Large intestine (tissue), 3 donors: ENCODE data around the gene BOD1L2. TPM values are rescaled to one million over a fixed set of nuclear protein-coding genes. Genes with fewer than 3 reads are reported as not detected.

Experiments
- DNase-seq, 2 donors: peaks; one replicate each; pipeline versions ENCODE4 v3.0.0 to v3.0.0-alpha.2; 2013
- H3K27ac ChIP-seq: one replicate; pipeline ENCODE4 v1.5.1; 2013; ENCODE audit warnings: low read length
- H3K27me3 ChIP-seq: 2 replicates; pipeline ENCODE4 v1.6.1; 2013; ENCODE audit warnings: low read length; ENCODE audit not compliant: control insufficient read depth, insufficient read depth
- H3K36me3 ChIP-seq: 2 replicates; pipeline ENCODE4 v1.6.1; 2013; ENCODE audit warnings: low read length; ENCODE audit not compliant: control insufficient read depth, insufficient read depth
- H3K4me1 ChIP-seq: one replicate; pipeline ENCODE4 v1.6.1; 2013; ENCODE audit warnings: low read length; ENCODE audit not compliant: control insufficient read depth, insufficient read depth
- H3K4me3 ChIP-seq: one replicate; pipeline ENCODE4 v1.5.1; 2013; ENCODE audit warnings: low read length
- H3K9me3 ChIP-seq: one replicate; pipeline ENCODE4 v1.6.1; 2013; ENCODE audit warnings: mild to moderate bottlenecking, low read depth, low read length, moderate library complexity; ENCODE audit not compliant: control insufficient read depth
- WGBS: methylation state at CpG from one replicate; pipeline ENCODE4 v1.1.5; 2013; ENCODE audit warnings: low lambda C conversion rate; ENCODE audit not compliant: insufficient coverage; 5-methylcytosine and 5-hydroxymethylcytosine counted together
- polyA plus RNA-seq: library from polyadenylated mRNA; unstranded; fragments of 120-200 nt; gene quantifications from one replicate; pipeline ENCODE4 v1.2.1, GENCODE V29; 2013

Gene BOD1L2
- polyA plus RNA-seq, 1 donor = not detected

DNA sequence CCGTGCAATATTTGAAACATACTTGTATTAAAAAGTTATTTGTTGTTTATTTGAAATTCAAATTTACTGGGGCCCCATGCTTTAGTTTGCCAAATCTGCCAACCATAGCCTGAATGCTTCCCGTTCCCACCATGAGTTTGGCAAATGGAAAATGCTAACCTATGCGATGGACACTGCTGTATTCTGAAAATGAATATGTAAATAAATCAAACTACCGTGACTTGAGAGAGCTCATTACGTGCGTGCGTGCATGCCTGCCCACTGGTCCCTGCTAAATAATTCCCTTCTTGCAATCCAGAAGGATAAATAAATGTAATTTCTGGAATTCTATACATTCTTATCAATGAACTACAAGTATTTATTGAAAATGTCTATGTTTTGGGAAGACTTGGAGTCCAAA, 3.2 kb downstream of the BOD1L2 start:
- no peaks in the 10 kb centered on the region for H3K27me3 ChIP-seq
- H3K4me1 ChIP-seq = peaks cover 9% of the 10 kb centered on the region
- WGBS = no CpG with 5 or more reads among the region's 7 CpGs
- no peaks in the 10 kb centered on the region for H3K36me3 ChIP-seq
- H3K27ac ChIP-seq = no peak overlapping the region
- no peak overlapping the region for H3K4me3 ChIP-seq
- H3K9me3 ChIP-seq = peaks cover 3% of the 10 kb centered on the region
- no peak for DNase-seq

DNA sequence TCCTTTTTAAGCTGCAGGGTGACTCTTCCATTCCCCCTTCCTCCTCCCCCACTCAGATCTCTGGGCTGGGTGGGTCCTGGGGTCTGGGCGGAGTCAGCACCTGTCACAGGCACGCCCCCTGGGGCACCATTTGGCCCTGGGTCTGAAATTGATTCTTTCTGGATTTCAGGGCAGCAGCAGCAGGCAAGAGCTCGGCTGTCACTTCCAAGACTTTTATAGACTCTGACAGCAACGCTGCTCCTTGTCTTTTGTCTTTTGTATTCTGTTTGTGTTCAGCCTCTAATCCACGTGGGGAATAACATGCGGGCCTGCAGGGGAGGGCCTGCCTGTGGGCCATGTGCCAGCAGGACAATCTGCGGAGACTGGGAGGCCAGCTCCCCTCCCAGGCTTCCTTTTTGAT, 3.9 kb downstream of the BOD1L2 start:
- H3K27ac ChIP-seq = no peak overlapping the region
- WGBS = 0% methylated on average over 1 of the region's 7 CpGs
- H3K36me3 ChIP-seq = no peaks in the 10 kb centered on the region
- no peak overlapping the region for H3K4me3 ChIP-seq
- H3K27me3 ChIP-seq = no peaks in the 10 kb centered on the region
- peak in 1 of 2 donors; percentile 67 for DNase-seq
- H3K9me3 ChIP-seq = peaks cover 3% of the 10 kb centered on the region
- H3K4me1 ChIP-seq = peaks cover 9% of the 10 kb centered on the region

DNA sequence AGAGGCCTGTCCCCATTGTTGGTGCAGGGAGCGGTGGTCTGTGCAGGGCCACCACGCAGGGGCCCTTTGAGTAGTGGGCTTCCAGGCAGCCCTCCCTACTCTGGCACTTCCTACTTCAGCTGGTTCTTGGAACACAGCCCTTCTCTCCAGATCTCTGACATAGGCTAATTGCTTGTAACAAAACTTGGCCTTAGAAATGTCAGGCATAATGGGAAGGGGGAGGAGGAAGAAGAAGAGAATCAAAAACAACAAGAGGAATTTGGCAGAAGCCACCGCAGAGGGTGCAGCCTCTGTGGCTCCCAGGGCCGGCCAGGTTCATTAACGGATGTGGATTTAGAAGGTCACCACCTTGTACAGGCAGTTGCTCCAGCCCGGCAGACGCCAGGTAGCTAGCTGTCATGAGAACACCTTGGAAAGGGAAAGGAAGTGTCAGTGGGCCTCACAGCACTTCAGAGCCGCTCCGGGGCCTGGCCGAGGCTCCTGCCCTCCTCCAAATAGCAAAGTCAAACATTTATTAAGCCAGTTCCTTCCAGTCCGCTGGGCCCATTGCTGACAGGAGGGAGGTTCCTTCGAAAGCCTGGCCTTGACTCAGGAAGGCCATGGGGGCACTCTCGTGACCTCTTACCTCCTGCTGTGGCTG, 7.4 kb downstream of the BOD1L2 start:
- peaks cover 6% of the 10 kb centered on the region for H3K4me1 ChIP-seq
- no peaks in the 10 kb centered on the region for H3K27me3 ChIP-seq
- no peaks in the 10 kb centered on the region for H3K36me3 ChIP-seq
- H3K27ac ChIP-seq = no peak overlapping the region
- peak in 1 of 2 donors; percentile 48 for DNase-seq
- peaks cover 5% of the 10 kb centered on the region for H3K9me3 ChIP-seq
- no CpG with 5 or more reads among the region's 13 CpGs for WGBS
- no peak overlapping the region for H3K4me3 ChIP-seq

DNA sequence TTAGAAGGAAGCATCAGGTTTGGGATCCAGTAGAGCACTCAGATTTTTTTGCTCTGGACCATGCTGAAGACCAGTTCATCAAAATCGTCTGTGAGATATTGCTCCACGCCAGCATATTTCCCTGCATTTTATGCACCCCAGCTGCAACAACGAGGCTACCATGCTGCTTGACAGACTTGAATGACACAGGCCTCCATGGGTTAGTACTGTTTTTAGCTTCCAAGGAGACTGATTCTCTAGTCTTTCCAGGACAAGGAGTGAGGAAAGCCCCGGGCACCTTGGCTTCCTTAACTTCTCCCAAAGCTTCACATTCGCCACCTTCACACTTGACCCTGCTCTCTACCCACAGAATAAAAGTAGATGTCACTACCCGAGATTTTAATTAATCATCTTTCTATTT, 17.5 kb downstream of the BOD1L2 start:
- DNase-seq = no peak
- Histone ChIP-seq H3K27me3 (no peaks in the 10 kb centered on the region), H3K9me3 (no peaks in the 10 kb centered on the region), H3K4me1 (no peaks in the 10 kb centered on the region), H3K36me3 (no peaks in the 10 kb centered on the region), H3K4me3 (no peak overlapping the region), H3K27ac (no peak overlapping the region)
- 90% methylated on average over 2 of the region's 6 CpGs for WGBS

DNA sequence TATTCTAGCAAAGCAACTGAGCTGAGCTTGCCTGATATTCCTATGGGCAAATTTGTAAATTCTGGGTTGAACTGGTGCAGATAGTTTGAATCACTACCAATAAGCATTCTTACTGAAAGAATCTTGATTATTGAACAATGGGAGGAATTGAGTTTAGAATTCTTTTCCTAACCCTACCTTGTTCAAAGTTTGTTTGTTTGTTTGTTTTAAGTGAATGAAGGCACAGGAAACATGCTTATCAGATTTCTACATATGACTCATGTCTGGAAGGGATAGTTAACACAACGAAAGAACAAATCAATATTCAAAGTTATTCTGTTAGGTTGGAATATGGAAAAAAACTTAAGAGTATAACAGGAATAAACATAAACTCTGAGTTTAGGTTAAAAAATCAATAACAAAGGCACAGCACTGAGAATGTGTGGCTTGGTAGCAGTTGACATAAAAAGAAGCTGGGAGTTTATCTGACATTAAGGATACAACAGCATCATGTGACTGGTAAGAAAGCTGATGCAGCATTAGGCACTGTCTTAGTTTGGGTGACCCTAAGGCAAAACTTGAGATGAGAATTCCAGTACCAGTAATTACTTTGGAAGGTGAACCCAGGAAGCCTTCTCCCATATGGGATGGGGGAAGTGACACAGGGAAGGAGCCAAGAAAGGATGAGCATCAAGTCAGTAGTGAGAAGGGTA, 20.9 kb downstream of the BOD1L2 start:
- Histone ChIP-seq H3K36me3 (no peaks in the 10 kb centered on the region), H3K4me3 (no peak overlapping the region), H3K4me1 (no peaks in the 10 kb centered on the region), H3K27ac (no peak overlapping the region), H3K27me3 (no peaks in the 10 kb centered on the region), H3K9me3 (no peaks in the 10 kb centered on the region)
- 73% methylated on average over 1 of the region's 1 CpG for WGBS
- DNase-seq = no peak

DNA sequence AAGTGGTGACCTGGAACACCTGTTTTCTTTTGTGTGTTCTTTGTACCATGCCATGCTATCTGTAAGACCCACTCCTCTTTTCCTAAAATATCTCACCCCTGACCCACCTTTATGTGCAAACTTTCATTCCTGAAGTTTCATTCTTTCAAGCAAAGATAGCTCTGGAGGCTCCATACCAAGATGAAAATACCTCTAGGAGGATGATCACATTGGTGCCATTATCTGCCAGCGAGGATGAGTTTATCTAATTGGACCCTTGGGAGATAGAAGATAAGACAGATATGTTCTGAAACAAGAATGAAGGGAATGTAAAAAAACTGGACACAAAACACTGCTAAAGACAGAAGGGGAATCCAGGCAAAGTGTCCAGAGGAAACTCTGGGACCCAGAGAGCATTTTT, 24.1 kb downstream of the BOD1L2 start:
- Histone ChIP-seq H3K4me1 (no peaks in the 10 kb centered on the region), H3K27ac (no peak overlapping the region), H3K36me3 (no peaks in the 10 kb centered on the region), H3K9me3 (no peaks in the 10 kb centered on the region), H3K4me3 (no peak overlapping the region), H3K27me3 (no peaks in the 10 kb centered on the region)
- DNase-seq = no peak
- WGBS = 75% methylated on average over 1 of the region's 1 CpG

DNA sequence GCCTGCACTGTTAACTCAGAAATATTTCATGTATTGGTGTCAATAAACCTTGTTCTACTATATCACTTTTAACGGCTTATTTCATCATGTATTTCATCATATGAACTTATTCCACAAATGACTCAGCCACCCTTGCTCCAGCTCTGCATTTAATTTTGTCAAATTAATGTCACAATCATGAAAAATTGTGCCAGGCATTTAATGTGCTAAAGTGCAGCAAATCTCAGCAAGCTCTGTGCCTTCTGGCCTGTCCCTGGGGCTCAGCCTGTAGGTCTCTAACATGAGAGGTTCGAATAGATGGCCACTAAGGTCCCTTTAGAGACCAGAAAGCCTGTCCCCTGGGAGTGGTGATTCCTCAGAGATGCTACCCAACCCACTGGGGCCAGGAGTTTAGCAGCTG, 28.6 kb downstream of the BOD1L2 start:
- no peak for DNase-seq
- WGBS = 100% methylated on average over 1 of the region's 2 CpGs
- Histone ChIP-seq H3K27ac (no peak overlapping the region), H3K36me3 (no peaks in the 10 kb centered on the region), H3K4me1 (no peaks in the 10 kb centered on the region), H3K9me3 (no peaks in the 10 kb centered on the region), H3K27me3 (no peaks in the 10 kb centered on the region), H3K4me3 (no peak overlapping the region)

DNA sequence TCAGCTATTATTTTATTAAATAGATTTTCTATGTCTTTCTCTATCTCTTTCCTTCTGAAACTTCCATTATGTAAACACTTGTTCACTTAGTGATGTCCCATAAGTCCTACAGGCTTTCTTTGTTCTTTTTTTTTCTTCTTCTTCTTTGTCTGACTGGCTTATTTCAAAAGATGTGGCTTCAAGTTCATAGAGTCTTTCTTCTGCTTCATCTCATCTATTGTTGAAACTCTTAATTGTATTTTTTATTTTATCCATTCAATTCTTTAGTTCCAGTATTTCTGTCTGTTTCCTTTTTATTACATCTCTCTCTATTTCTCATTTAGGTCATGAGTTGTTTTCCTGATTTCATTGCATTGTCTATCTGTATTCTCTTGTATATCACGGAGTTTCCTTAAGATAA, 38.5 kb downstream of the BOD1L2 start:
- Histone ChIP-seq H3K27ac (no peak overlapping the region), H3K4me1 (no peaks in the 10 kb centered on the region), H3K27me3 (peaks cover 2% of the 10 kb centered on the region), H3K36me3 (no peaks in the 10 kb centered on the region), H3K4me3 (no peak overlapping the region), H3K9me3 (peaks cover 33% of the 10 kb centered on the region)
- 100% methylated on average over 1 of the region's 1 CpG for WGBS
- no peak for DNase-seq

DNA sequence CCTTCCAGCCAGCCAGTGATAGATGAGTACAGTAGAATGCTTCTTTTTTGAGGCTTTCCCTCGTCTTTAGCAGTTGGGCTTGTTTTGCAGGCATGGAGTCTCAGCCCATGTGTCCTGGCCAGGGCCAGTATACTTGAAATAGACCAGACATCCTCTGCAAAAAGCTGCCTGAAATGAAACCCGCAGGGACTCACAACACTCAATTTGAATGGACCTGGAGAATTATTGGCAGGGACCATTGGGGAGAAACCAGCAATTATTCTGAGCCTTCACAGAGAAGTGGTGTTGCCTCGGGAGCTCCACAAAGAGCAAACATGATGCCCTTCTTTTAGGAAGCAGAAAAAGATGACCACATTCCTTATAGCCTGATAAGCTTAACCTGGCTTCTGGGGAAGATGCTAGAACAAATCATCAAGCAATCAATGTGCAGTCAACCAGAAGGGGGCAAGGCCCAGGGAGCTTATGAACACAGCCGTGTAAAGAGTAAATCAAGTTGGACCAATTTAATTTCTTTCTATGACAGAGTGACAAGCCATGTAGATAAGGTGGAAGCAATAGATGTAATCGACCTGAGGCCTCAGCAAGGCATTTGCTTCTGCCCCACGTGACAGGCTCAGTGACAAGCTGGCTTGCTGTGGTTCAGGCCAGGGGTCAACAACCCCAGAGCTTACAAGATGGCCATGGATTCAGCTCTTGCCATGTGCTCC, 42.1 kb downstream of the BOD1L2 start:
- no peaks in the 10 kb centered on the region for H3K4me1 ChIP-seq
- no CpG with 5 or more reads among the region's 6 CpGs for WGBS
- peak in 1 of 2 donors; percentile 50 for DNase-seq
- H3K9me3 ChIP-seq = peaks cover 29% of the 10 kb centered on the region
- H3K4me3 ChIP-seq = no peak overlapping the region
- H3K27me3 ChIP-seq = peaks cover 2% of the 10 kb centered on the region
- no peak overlapping the region for H3K27ac ChIP-seq
- no peaks in the 10 kb centered on the region for H3K36me3 ChIP-seq

DNA sequence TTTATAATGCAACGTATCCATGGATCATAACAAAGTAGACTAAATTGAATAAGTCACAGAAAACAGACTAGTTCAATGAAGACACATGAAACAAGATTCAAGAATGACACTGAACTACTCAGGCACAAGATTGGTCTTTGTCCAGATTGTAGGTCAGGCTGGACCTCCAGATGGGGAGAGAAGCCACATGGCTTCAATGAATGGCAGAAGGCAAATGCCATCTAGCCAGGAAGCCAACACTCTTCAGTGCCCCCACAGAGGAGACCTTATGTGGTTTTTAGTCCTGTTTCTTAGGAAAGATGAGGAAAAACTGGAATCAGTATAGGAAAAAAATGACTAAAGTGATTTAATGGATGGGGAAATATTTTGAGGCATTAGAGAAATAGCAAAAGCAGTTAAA, 43.1 kb downstream of the BOD1L2 start:
- Histone ChIP-seq H3K36me3 (no peaks in the 10 kb centered on the region), H3K27ac (no peak overlapping the region), H3K27me3 (peaks cover 2% of the 10 kb centered on the region), H3K4me1 (no peaks in the 10 kb centered on the region), H3K4me3 (no peak overlapping the region), H3K9me3 (peaks cover 20% of the 10 kb centered on the region)
- 100% methylated on average over 1 of the region's 1 CpG for WGBS
- DNase-seq = no peak
